Vagina (tissue), 2 donors: ENCODE results near the gene PPP2R3A.

ENCODE experiments used
- CTCF ChIP-seq, 3 experiments: fragments of 450-650 bp in 2 of 3; fragments of 200-600 bp in 1 of 3; sonication (generic) in 1 of 3; IDR thresholded peaks; one replicate each; pipeline ENCODE4 v1.5.1; 2017 to 2019; ENCODE audit warnings: antibody characterized with exemption in 3 of 3, mild to moderate bottlenecking in 2 of 3, moderate library complexity in 2 of 3
- POLR2A ChIP-seq, 2 donors: fragments of 450-650 bp; IDR thresholded peaks; one replicate each; pipeline ENCODE4 v1.6.1; 2017; ENCODE audit warnings: antibody characterized with exemption in 2 of 2, mild to moderate bottlenecking in 2 of 2, moderate library complexity in 2 of 2
- POLR2AphosphoS5 ChIP-seq, 2 donors: sonication (generic); formaldehyde crosslinking; IDR thresholded peaks; one replicate each; pipeline ENCODE4 v1.9.0; 2017; ENCODE audit warnings: antibody characterized with exemption in 2 of 2, mild to moderate bottlenecking in 2 of 2, low read depth in 1 of 2; ENCODE audit not compliant: insufficient read depth in 1 of 2

GRCh38 chr3:136044980-136045745, 79.6 kb downstream of the PPP2R3A start:
- TF ChIP-seq CTCF (IDR thresholded peaks at IDR 0.05), result no peak
- no peak for TF ChIP-seq POLR2A (IDR thresholded peaks at IDR 0.05)
- TF ChIP-seq POLR2AphosphoS5 (IDR thresholded peaks at IDR 0.05; ENCODE audit: insufficient read depth in 1 of 2, low read depth in 1 of 2), result no peak
